GM18511 (cell line): ENCODE results near the gene TSHZ1.

Experiments
- ATAC-seq: cut with Tn5 transposase; IDR thresholded peaks from one replicate; pipeline ENCODE4 v1.9.1; 2021; ENCODE audit warnings: mild to moderate bottlenecking, moderate library complexity; ENCODE audit not compliant: unreplicated experiment

TSHZ1 gene

GRCh38 chr18:75268364-75268646 is 57.7 kb downstream of the TSHZ1 start:
- no peak for ATAC-seq

DNA sequence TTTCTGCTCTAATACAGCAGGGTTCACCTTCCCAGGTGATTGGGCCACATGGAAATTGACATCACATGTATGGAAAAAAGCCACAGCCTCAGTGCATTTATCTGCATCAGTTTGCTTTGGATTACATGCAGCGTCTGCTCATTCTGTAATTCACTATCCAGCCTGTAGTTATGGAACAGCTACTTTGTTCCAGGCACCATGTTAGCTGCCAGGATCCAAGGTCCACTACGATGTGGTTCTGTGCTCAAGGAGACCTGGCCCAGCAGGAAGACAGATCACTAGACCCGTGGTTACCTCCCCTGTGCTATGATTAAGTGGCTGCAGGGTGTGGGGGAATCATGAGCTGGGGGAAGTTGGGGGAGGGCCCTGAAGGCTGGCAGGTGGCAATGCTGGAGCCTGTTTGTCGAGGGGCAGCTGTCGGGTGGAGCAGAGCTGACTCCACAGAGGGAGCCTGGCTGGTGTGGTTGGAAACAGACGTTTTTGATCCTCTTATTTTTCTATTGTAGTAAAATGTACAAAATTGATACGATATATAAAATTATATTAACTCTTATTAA is 58.6 kb downstream of the TSHZ1 start:
- ATAC-seq: no peak

GRCh38 chr18:75269696-75270095 is 59.1 kb downstream of the TSHZ1 start:
- ATAC-seq: no peak

DNA sequence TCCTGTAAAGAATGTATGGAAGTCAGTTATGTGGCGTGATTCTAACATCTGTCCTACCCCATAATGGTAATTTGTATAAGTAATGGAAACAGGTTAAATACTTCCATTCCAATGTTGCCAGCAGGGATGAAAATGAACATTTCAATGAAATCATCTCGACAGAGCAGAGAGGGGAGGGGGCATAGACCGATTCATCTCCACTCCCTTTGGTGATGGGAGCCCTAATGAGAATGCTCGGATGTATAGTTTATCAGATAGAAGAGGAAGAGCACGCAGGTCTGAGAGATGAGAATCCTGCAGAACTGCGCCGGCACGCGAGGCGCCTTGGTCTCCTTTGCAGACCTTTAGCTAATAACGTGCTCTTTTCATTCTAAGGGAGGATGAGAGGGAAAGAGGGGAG is 61.4 kb downstream of the TSHZ1 start:
- no peak for ATAC-seq

GRCh38 chr18:75273817-75274216 is 63.2 kb downstream of the TSHZ1 start:
- no peak for ATAC-seq

- no peak for ATAC-seq
These were observed 64.6 kb downstream of the TSHZ1 start for GRCh38 chr18:75275226-75275625.

DNA sequence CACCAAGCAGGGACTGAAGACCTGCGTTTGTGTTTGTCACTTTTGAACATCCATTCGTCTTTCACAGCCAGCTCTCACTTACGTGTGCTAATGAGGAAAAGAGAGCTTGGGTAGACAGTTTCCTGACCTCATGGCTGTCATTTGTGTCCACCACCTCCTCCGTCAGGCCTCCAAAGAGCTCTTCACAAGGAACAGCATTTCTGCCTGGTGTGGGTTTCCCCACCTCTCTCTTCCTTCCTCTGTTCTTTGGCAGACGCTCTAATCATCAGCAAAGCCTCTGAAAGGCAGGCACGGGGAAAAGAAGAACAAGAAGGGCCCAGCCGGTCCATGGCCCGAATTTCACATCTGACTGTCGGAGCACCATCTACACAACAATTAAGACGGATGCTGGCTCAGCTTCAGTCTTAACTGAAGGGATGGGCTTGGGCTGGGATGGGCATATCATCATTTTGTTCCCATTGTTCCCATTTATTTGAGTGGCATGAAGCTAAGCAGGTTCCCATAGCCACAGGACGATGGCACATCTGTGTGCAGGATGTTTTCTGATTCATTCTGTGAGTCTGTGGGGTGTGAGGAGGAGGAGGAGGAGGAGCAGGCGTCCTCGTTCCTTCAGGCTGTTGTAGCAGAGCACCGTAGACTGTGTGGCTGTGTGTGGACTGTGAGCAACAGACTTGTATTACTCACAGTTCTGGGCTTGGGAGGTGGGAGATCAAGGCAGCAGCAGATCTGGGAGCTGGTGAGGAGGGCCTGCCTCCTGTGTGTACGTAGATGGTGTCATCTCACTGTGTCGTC is 66.4 kb downstream of the TSHZ1 start:
- ATAC-seq: no peak

DNA sequence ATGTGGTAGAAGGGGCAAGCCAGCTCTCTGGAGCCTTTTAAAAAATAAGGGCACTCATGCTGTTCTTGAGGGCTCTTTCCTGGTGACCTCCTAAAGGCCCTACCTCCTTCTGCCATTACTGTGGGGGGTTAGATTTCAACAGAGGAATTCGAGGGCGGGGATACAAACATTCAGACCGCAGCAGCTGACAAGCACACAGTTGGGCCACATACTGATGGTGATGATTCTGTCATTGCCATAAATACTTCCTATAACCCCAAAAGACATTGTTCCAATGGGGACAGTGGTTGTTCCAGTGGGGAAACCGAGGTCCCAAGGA is 67.0 kb downstream of the TSHZ1 start:
- no peak for ATAC-seq

DNA sequence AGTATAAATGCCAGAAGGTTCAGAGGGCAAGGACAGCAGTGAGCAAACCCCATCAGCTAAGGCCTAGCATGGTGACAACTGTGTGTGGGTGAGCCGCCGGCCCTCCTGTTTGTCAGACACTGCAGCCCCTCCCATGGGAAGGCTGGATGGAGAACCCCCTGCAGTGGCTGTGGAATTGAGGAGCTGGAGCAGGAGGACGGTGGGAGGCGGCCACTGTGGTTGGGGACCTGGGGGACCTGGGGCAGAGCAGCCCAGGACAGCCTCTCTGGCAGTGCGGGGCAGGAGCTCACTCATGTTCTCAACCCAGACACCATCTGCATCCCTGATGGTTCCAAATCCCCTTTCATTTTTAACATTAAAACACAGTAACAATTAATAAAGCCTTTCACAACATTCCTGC is 68.8 kb downstream of the TSHZ1 start:
- no peak for ATAC-seq

DNA sequence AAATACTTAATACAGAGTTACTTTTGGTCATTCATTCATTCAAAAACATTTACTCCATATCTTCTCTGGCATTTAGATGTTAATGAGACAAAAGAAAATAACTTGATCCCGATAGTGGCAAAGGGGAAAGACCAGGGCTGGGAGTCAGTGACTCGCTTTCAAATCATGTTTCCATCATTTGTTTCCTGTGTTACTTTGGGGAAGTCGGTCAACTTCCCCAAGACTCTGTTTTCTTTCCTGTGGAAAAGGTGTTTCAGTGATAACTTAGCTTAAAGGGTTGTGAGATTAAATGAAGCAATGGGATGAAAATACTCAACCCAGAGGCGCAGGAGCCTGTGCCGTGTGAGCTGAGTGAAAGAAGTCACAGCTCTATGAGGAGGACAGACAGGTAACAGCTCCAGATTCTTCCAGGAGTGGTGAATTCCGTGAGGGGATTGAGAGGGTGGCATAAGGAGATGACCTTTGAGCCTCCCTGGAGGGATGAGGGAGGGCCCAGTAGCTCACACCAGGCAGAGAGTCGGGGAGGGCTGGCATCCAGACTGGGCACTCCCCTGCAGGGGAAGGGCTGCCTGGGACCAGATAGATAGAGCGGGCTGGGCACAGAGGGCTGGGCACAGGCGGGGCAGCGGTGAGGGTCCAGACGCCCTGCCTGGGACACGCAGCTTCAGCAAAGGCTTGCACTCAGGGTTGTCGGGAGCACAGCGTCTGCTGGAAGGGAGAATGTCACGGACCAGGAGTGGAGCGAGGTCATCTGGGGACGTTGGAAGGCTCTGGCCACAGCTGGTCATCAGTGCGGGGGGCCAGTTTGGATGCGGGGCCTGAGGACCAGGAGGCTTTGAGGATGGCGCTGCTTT is 70.1 kb downstream of the TSHZ1 start:
- no peak for ATAC-seq

GRCh38 chr18:75282746-75283145 is 72.1 kb downstream of the TSHZ1 start:
- no peak for ATAC-seq

- ATAC-seq: no peak
These were observed 73.1 kb downstream of the TSHZ1 start for GRCh38 chr18:75283731-75284130.

DNA sequence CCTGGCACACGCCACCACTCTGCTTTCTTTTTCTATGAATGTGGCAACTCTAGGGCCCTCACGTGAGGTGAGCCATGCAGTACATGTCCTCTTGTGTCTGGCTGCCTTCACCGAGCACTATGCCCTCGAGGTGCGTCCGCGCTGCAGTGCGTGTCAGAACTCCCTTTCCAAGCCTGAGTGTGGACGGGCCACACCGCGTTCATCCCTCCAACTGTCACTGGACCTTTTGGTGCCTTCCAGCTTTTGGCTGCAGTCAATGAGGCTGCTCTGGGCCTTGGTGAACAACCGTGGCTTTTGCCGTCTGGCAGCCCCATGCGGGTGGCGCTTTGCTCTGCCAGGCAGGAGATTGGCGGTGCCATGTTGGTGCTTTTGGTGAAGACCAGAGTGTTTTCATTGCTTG is 74.0 kb downstream of the TSHZ1 start:
- no peak for ATAC-seq

GRCh38 chr18:75285876-75286275 is 75.3 kb downstream of the TSHZ1 start:
- ATAC-seq: no peak

GRCh38 chr18:75287006-75287405 is 76.4 kb downstream of the TSHZ1 start:
- no peak for ATAC-seq

DNA sequence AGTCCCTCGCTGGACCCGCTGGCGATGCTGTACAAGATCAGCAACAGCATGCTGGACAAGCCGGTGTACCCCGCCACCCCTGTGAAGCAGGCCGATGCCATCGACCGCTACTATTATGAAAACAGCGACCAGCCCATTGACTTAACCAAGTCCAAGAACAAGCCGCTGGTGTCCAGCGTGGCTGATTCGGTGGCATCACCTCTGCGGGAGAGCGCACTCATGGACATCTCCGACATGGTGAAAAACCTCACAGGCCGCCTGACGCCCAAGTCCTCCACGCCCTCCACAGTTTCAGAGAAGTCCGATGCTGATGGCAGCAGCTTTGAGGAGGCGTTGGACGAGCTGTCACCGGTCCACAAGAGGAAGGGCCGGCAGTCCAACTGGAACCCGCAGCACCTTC is 77.1 kb downstream of the TSHZ1 start:
- ATAC-seq: no peak

- ATAC-seq: no peak
These were observed 79.2 kb downstream of the TSHZ1 start for GRCh38 chr18:75289761-75290160.

DNA sequence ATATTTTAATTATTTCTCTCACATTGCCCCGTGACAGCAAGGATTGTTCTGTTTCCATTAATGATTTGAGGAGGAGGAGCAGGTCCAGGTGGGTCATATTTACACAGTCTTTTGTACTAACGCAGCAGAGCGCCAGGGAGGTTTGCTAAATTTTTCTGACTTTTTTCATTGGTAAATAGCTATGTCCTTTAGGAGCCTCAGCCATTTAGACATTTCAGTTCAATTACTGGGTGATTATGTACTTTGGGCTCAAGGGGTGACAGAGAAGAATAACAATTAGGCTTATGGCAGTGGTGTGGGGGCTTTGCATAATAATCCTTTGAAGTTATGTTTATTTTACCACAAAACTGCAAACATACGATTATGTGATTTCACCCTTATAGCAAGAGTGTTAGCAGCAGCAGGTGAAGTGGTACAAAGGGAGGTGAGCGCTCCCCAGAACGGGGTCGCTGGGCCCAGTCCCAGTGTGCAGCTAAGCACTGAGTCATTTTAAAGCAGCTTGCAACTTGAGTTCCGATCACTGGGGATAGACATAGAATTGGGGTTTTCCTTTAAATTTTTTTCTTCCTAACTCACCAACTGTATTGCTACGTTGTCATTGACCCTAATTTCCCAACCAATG is 80.3 kb downstream of the TSHZ1 start:
- no peak for ATAC-seq

GRCh38 chr18:75291460-75291859 is 80.9 kb downstream of the TSHZ1 start:
- ATAC-seq: no peak

- ATAC-seq: no peak
These were observed 83.0 kb downstream of the TSHZ1 start for GRCh38 chr18:75293591-75293990.

DNA sequence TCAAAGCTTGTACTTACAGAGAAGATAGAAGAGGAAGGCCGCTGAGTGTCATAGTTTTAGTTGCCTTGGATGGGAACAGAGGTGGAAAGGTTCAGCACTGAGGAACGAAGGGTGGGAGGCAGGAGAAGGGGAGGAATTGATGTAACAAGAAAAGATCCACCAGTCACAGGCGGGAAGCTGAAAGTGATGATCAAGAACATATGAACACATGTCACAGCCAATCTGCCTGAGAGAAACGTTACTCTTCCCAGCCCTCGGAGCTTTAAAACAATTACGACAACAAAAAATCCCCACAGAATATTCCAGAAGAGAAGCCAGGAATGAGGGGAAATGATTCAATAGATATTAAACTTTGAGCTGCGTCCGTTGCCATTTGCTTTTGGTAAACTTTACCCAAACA is 87.1 kb downstream of the TSHZ1 start:
- ATAC-seq: no peak
